HepG2 (cell line): Measurements from ENCODE around the gene PCSK5. TPM values are rescaled to one million over a fixed set of nuclear protein-coding genes. Genes with fewer than 3 reads are reported as not detected.

Experiments
- ARNT ChIP-seq: fragments of 450-650 bp; IDR thresholded peaks from 2 replicates; pipeline ENCODE4 v1.6.1; 2017
- ESRRA ChIP-seq: sonication (generic); formaldehyde crosslinking; IDR thresholded peaks from 2 replicates; pipeline ENCODE4 v1.5.1; 2020; ENCODE audit warnings: mild to moderate bottlenecking, low read depth, missing genetic modification reagents
- FOSL1 ChIP-seq: sonication (generic); formaldehyde crosslinking; IDR thresholded peaks from 2 replicates; pipeline ENCODE4 v1.9.0; 2021; ENCODE audit warnings: missing genetic modification reagents, borderline replicate concordance
- POLR2A ChIP-seq, 2 experiments: IDR thresholded peaks; 2 replicates each; pipeline ENCODE4 v1.6.1; 2011; ENCODE audit warnings: low read depth in 2 of 2, low read length in 2 of 2, mild to moderate bottlenecking in 1 of 2, moderate library complexity in 1 of 2; ENCODE audit not compliant: insufficient read depth in 1 of 2
- PPARG ChIP-seq: conservative IDR thresholded peaks from 2 replicates; pipeline ENCODE4 v1.6.1; 2016; ENCODE audit warnings: missing biosample characterization, missing genetic modification reagents
- RBAK ChIP-seq: sonication (generic); formaldehyde crosslinking; IDR thresholded peaks from 2 replicates; pipeline ENCODE4 v1.5.1; 2020; ENCODE audit warnings: mild to moderate bottlenecking, missing genetic modification reagents
- SAP130 ChIP-seq: IDR thresholded peaks from 2 replicates; pipeline ENCODE4 v1.6.1; 2016; ENCODE audit warnings: low read depth
- SIX4 ChIP-seq: sonication (generic); formaldehyde crosslinking; IDR thresholded peaks from 2 replicates; pipeline ENCODE4 v1.4.0; 2020; ENCODE audit warnings: missing genetic modification reagents
- SNAPC2 ChIP-seq: sonication (generic); formaldehyde crosslinking; IDR thresholded peaks from 2 replicates; pipeline ENCODE4 v1.8.1; 2022; ENCODE audit warnings: mild to moderate bottlenecking, missing genetic modification reagents
- TCF7 ChIP-seq: sonication (generic); IDR thresholded peaks from 2 replicates; pipeline ENCODE4 v1.6.1; 2016; ENCODE audit warnings: antibody characterized with exemption, low read depth
- TEAD2 ChIP-seq: sonication (generic); formaldehyde crosslinking; IDR thresholded peaks from 2 replicates; pipeline ENCODE4 v1.9.0; 2021; ENCODE audit warnings: missing genetic modification reagents
- THAP9 ChIP-seq: sonication (generic); formaldehyde crosslinking; IDR thresholded peaks from 2 replicates; pipeline ENCODE4; 2020; ENCODE audit warnings: missing genetic modification reagents, mild to moderate bottlenecking, borderline replicate concordance
- ZBTB8A ChIP-seq: sonication (generic); formaldehyde crosslinking; IDR thresholded peaks from 2 replicates; pipeline ENCODE4 v1.4.0; 2020; ENCODE audit warnings: mild to moderate bottlenecking, low read depth, missing genetic modification reagents, borderline replicate concordance
- ZFP36 ChIP-seq: fragments of 150-350 bp; IDR thresholded peaks from 2 replicates; pipeline ENCODE4 v1.6.1; 2018; ENCODE audit warnings: borderline replicate concordance, low read length, low read depth; ENCODE audit not compliant: partially characterized antibody
- ZFX ChIP-seq: sonication (generic); formaldehyde crosslinking; IDR thresholded peaks from 2 replicates; pipeline ENCODE4 v1.4.0; 2020; ENCODE audit warnings: mild to moderate bottlenecking, low read depth, missing genetic modification reagents, moderate library complexity
- ZNF138 ChIP-seq: sonication (generic); formaldehyde crosslinking; IDR thresholded peaks from 2 replicates; pipeline ENCODE4 v1.5.0; 2020; ENCODE audit warnings: mild to moderate bottlenecking, low read depth, missing genetic modification reagents
- ZNF205 ChIP-seq: IDR thresholded peaks from 2 replicates; pipeline ENCODE4 v1.6.1; 2018; ENCODE audit warnings: missing biosample characterization, missing genetic modification reagents
- ZSCAN21 ChIP-seq: sonication (generic); formaldehyde crosslinking; IDR thresholded peaks from 2 replicates; pipeline ENCODE4 v1.8.0; 2022; ENCODE audit warnings: mild to moderate bottlenecking, missing genetic modification reagents, moderate library complexity, borderline replicate concordance
- polyA plus RNA-seq, 8 experiments: library from polyadenylated mRNA; depleted of rRNA in 3 of 8; stranded (reverse) in 7 of 8; unstranded in 1 of 8; fragments of >200 nt; fragmentation: Illumina TruSeq in 4 of 8; extraction: Trizol in 4 of 8; gene quantifications; 2 replicates each; pipeline versions ENCODE4 v1.2.1 to v1.2.3, GENCODE V29; 2011 to 2016; ENCODE audit warnings: low read depth in 4 of 8, missing spikeins in 1 of 8, mixed read lengths in 1 of 8; ENCODE audit not compliant: insufficient read depth in 1 of 8
- total RNA-seq, 5 experiments: library from RNA; depleted of rRNA; stranded (reverse); fragments of >200 nt; fragmentation: Illumina TruSeq; extraction: Trizol; gene quantifications; 2 replicates each; pipeline ENCODE4 v1.2.3, GENCODE V29; 2016; ENCODE audit warnings: low read depth in 1 of 5
- TF ChIP-seq, protein P1 (sequence below): sonication (generic); formaldehyde crosslinking; IDR thresholded peaks from 2 replicates; pipeline ENCODE4 v1.5.0; 2020; ENCODE audit warnings: missing genetic modification reagents, mild to moderate bottlenecking, borderline replicate concordance
- TF ChIP-seq, protein P2 (sequence below): sonication (generic); formaldehyde crosslinking; IDR thresholded peaks from 2 replicates; pipeline ENCODE4 v1.8.0; 2022; ENCODE audit warnings: missing genetic modification reagents, mild to moderate bottlenecking, moderate library complexity, borderline replicate concordance
- TF ChIP-seq, protein P3 (sequence below): fragments of 450-650 bp; IDR thresholded peaks from 2 replicates; pipeline ENCODE4 v1.6.1; 2017; ENCODE audit warnings: mild to moderate bottlenecking

PCSK5 gene
- total and polyA plus RNA-seq, 2 of the 13 experiments (the other 11 are each of a cell fraction or from before 2014, with no cell fraction given) = 0.55 to 0.66 TPM

GRCh38 chr9:76400534-76401096, 510.1 kb downstream of the PCSK5 start (continued):
- TF ChIP-seq ESRRA (CRISPR knock-in tag) (no peak), SIX4 (CRISPR knock-in tag) (no peak), ZNF205 (CRISPR knock-in tag) (no peak), ZFP36 (no peak), SNAPC2 (CRISPR knock-in tag) (no peak), THAP9 (CRISPR knock-in tag) (no peak), TCF7 (no peak), ZSCAN21 (0 out of 2 replicates have a peak, but pooled peaks have one; percentile 53), PPARG (peak; percentile 52; the same call in 1 of the 2 replicates), FOSL1 (CRISPR knock-in tag) (no peak), SAP130 (CRISPR knock-in tag) (peak; percentile 23; the same call in 1 of the 2 replicates), POLR2A (IDR thresholded peaks at IDR 0.05; ENCODE audit: insufficient read depth in 1 of 2, low read depth in 2 of 2, low read length in 2 of 2) (no peak), ARNT (no peak), ZBTB8A (CRISPR knock-in tag) (no peak), ZNF138 (no peak), RBAK (no peak), TEAD2 (CRISPR knock-in tag) (no peak), ZFX (peak; percentile 41; the same call in 1 of the 2 replicates)
- TF ChIP-seq, protein P1, sequence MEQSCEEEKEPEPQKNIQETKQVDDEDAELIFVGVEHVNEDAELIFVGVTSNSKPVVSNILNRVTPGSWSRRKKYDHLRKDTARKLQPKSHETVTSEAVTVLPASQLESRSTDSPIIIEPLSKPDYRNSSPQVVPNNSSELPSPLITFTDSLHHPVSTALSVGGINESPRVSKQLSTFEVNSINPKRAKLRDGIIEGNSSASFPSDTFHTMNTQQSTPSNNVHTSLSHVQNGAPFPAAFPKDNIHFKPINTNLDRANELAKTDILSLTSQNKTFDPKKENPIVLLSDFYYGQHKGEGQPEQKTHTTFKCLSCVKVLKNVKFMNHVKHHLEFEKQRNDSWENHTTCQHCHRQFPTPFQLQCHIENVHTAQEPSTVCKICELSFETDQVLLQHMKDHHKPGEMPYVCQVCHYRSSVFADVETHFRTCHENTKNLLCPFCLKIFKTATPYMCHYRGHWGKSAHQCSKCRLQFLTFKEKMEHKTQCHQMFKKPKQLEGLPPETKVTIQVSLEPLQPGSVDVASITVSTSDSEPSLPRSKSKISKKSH (CRISPR knock-in tag) = no peak
- TF ChIP-seq, protein P2, sequence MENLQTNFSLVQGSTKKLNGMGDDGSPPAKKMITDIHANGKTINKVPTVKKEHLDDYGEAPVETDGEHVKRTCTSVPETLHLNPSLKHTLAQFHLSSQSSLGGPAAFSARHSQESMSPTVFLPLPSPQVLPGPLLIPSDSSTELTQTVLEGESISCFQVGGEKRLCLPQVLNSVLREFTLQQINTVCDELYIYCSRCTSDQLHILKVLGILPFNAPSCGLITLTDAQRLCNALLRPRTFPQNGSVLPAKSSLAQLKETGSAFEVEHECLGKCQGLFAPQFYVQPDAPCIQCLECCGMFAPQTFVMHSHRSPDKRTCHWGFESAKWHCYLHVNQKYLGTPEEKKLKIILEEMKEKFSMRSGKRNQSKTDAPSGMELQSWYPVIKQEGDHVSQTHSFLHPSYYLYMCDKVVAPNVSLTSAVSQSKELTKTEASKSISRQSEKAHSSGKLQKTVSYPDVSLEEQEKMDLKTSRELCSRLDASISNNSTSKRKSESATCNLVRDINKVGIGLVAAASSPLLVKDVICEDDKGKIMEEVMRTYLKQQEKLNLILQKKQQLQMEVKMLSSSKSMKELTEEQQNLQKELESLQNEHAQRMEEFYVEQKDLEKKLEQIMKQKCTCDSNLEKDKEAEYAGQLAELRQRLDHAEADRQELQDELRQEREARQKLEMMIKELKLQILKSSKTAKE (CRISPR knock-in tag) = no peak
- TF ChIP-seq, protein P3, sequence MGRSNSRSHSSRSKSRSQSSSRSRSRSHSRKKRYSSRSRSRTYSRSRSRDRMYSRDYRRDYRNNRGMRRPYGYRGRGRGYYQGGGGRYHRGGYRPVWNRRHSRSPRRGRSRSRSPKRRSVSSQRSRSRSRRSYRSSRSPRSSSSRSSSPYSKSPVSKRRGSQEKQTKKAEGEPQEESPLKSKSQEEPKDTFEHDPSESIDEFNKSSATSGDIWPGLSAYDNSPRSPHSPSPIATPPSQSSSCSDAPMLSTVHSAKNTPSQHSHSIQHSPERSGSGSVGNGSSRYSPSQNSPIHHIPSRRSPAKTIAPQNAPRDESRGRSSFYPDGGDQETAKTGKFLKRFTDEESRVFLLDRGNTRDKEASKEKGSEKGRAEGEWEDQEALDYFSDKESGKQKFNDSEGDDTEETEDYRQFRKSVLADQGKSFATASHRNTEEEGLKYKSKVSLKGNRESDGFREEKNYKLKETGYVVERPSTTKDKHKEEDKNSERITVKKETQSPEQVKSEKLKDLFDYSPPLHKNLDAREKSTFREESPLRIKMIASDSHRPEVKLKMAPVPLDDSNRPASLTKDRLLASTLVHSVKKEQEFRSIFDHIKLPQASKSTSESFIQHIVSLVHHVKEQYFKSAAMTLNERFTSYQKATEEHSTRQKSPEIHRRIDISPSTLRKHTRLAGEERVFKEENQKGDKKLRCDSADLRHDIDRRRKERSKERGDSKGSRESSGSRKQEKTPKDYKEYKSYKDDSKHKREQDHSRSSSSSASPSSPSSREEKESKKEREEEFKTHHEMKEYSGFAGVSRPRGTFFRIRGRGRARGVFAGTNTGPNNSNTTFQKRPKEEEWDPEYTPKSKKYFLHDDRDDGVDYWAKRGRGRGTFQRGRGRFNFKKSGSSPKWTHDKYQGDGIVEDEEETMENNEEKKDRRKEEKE = no peak
